H7 (cell line): ENCODE results near the gene SVBP. TPM values are rescaled to one million over a fixed set of nuclear protein-coding genes. Genes with fewer than 3 reads are reported as not detected.
"Not testable (repeated sequence)": the region's sequence is repeated elsewhere in the genome, so short reads cannot be mapped to it uniquely, and the experiment has no call there.

Experiments used
- DNase-seq: peaks from one replicate; pipeline ENCODE4 v3.0.0; 2012
- H3K27me3 ChIP-seq: 2 replicates; pipeline ENCODE4 v1.6.0; 2011; ENCODE audit warnings: mild to moderate bottlenecking, low read length; ENCODE audit not compliant: control insufficient read depth, insufficient read depth
- H3K36me3 ChIP-seq: replicated peaks from 2 replicates; pipeline ENCODE4 v1.5.1; 2011; ENCODE audit warnings: low read length; ENCODE audit not compliant: control insufficient read depth, insufficient read depth
- H3K4me3 ChIP-seq: 2 replicates; pipeline ENCODE4 v1.5.1; 2011; ENCODE audit warnings: low read depth, mild to moderate bottlenecking, control low read depth, low read length, moderate library complexity; ENCODE audit not compliant: insufficient read depth
- total RNA-seq: library from RNA; depleted of rRNA; stranded (reverse); fragments of >200 nt; shearing (Covaris generic); gene quantifications from 2 replicates; pipeline ENCODE4 v1.2.3, GENCODE V29; 2014; rRNA removed

The SVBP gene
- 45.4 and 65.2 TPM in 2 replicates for total RNA-seq

- H3K4me3 ChIP-seq, result peak within 1 kb of the TSS; percentile 69
- peak; percentile 99 for DNase-seq
- H3K27me3 ChIP-seq, result no peaks in the 10 kb centered on the region
- no peaks in the 10 kb centered on the region for H3K36me3 ChIP-seq
Observed at GRCh38 chr1:42816585-42817439, at the start of gene SVBP, which contains the start of gene ERMAP. Gene SVBP, minus strand, starts transcription at chr1:42817397. Its CDS starts 853 bp downstream, at chr1:42816544. Gene ERMAP, plus strand, starts transcription at chr1:42817122. Its CDS starts 13,327 bp downstream, at chr1:42830449.

GRCh38 chr1:42866549-42866948 is 49.4 kb upstream of the SVBP start:
- Histone ChIP-seq H3K36me3 (no peaks in the 10 kb centered on the region), H3K27me3 (no peaks in the 10 kb centered on the region; the same call in 1 of the 2 replicates), H3K4me3 (no peak overlapping the region)
- no peak for DNase-seq

- no peaks in the 10 kb centered on the region for H3K27me3 ChIP-seq
- no peak overlapping the region for H3K4me3 ChIP-seq
- DNase-seq, result no peak
- H3K36me3 ChIP-seq, result no peaks in the 10 kb centered on the region
Observed at GRCh38 chr1:42861014-42861399, 43.8 kb upstream of the SVBP start.

GRCh38 chr1:42860339-42861013 is 43.3 kb upstream of the SVBP start:
- peak; percentile 44 for DNase-seq
- Histone ChIP-seq H3K36me3 (no peaks in the 10 kb centered on the region), H3K27me3 (no peaks in the 10 kb centered on the region), H3K4me3 (no peak overlapping the region)

- not testable (repeated sequence) for H3K36me3 ChIP-seq, H3K4me3 ChIP-seq, H3K27me3 ChIP-seq, DNase-seq
Observed at GRCh38 chr1:42859366-42859765, 42.2 kb upstream of the SVBP start.

- H3K36me3 ChIP-seq, DNase-seq, H3K27me3 ChIP-seq, H3K4me3 ChIP-seq: not testable (repeated sequence)
Observed at GRCh38 chr1:42856554-42856953, 39.4 kb upstream of the SVBP start.

- H3K4me3 ChIP-seq, result no peak overlapping the region
- H3K27me3 ChIP-seq, result no peaks in the 10 kb centered on the region
- H3K36me3 ChIP-seq, result peaks cover 16% of the 10 kb centered on the region
- no peak for DNase-seq
Observed at GRCh38 chr1:42853116-42853884, 36.1 kb upstream of the SVBP start.

- H3K36me3 ChIP-seq, result peaks cover 16% of the 10 kb centered on the region
- no peak overlapping the region for H3K4me3 ChIP-seq
- H3K27me3 ChIP-seq, result no peaks in the 10 kb centered on the region
- no peak for DNase-seq
Observed at GRCh38 chr1:42852608-42852980, 35.4 kb upstream of the SVBP start.

GRCh38 chr1:42851960-42852607 is 34.9 kb upstream of the SVBP start:
- peaks cover 16% of the 10 kb centered on the region for H3K36me3 ChIP-seq
- H3K4me3 ChIP-seq, result no peak overlapping the region
- DNase-seq, result no peak
- no peaks in the 10 kb centered on the region for H3K27me3 ChIP-seq

GRCh38 chr1:42851420-42851819 is 34.2 kb upstream of the SVBP start:
- Histone ChIP-seq H3K4me3 (no peak overlapping the region), H3K27me3 (no peaks in the 10 kb centered on the region), H3K36me3 (peaks cover 16% of the 10 kb centered on the region)
- DNase-seq, result no peak

- Histone ChIP-seq H3K4me3 (no peak overlapping the region), H3K36me3 (peaks cover 16% of the 10 kb centered on the region), H3K27me3 (no peaks in the 10 kb centered on the region; the same call in 1 of the 2 replicates)
- no peak for DNase-seq
Observed at GRCh38 chr1:42849944-42850343, 32.7 kb upstream of the SVBP start.

- Histone ChIP-seq H3K27me3 (no peaks in the 10 kb centered on the region; the same call in 1 of the 2 replicates), H3K4me3 (no peak overlapping the region), H3K36me3 (peaks cover 16% of the 10 kb centered on the region)
- DNase-seq, result no peak
Observed at GRCh38 chr1:42848823-42849537, 31.8 kb upstream of the SVBP start.

GRCh38 chr1:42847721-42848460 is 30.7 kb upstream of the SVBP start:
- Histone ChIP-seq H3K4me3 (no peak overlapping the region), H3K27me3 (no peaks in the 10 kb centered on the region; the same call in 1 of the 2 replicates), H3K36me3 (peaks cover 16% of the 10 kb centered on the region)
- no peak for DNase-seq
